ENCODE measurements around the gene LRRC14B. TPM values are rescaled to one million over a fixed set of nuclear protein-coding genes. Genes with fewer than 3 reads are reported as not detected.

Gene LRRC14B
- total RNA-seq, 1 donor from 2014 or later = not detected

DNA sequence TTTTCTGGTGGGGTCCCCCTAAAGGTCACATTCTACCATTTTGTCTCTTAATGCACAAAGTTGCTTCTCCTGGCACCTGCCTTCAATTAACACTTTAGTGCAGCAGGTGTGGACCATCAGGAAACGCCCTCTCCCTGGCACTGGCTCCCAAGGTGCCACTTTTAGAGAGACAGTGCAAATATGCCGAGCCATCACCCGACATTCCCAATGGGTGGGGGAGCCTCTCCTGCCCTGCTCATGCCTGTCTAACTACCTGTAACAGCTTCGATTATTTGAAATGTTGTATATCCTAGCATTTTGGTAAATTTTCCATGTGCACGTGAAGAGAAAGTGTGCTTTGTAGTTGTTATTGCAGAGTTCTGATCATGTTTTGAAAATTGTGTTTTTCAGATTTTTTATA is 13.2 kb upstream of the LRRC14B start:
- H3K27ac ChIP-seq = no peak overlapping the region
- ATAC-seq (no peak), DNase-seq (no peak)
- intact Hi-C loops (cut with DNase I) = no loop called here
- TF ChIP-seq, protein P1, sequence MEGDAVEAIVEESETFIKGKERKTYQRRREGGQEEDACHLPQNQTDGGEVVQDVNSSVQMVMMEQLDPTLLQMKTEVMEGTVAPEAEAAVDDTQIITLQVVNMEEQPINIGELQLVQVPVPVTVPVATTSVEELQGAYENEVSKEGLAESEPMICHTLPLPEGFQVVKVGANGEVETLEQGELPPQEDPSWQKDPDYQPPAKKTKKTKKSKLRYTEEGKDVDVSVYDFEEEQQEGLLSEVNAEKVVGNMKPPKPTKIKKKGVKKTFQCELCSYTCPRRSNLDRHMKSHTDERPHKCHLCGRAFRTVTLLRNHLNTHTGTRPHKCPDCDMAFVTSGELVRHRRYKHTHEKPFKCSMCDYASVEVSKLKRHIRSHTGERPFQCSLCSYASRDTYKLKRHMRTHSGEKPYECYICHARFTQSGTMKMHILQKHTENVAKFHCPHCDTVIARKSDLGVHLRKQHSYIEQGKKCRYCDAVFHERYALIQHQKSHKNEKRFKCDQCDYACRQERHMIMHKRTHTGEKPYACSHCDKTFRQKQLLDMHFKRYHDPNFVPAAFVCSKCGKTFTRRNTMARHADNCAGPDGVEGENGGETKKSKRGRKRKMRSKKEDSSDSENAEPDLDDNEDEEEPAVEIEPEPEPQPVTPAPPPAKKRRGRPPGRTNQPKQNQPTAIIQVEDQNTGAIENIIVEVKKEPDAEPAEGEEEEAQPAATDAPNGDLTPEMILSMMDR (IDR thresholded peaks at IDR 0.05) = no peak
- no peaks in the 10 kb centered on the region for H3K27me3 ChIP-seq
- no peaks in the 10 kb centered on the region for H3K36me3 ChIP-seq
- H3K4me1 ChIP-seq = peaks cover 4% of the 10 kb centered on the region
- no peak overlapping the region for H3K4me3 ChIP-seq
- no peaks in the 10 kb centered on the region for H3K9me3 ChIP-seq

DNA sequence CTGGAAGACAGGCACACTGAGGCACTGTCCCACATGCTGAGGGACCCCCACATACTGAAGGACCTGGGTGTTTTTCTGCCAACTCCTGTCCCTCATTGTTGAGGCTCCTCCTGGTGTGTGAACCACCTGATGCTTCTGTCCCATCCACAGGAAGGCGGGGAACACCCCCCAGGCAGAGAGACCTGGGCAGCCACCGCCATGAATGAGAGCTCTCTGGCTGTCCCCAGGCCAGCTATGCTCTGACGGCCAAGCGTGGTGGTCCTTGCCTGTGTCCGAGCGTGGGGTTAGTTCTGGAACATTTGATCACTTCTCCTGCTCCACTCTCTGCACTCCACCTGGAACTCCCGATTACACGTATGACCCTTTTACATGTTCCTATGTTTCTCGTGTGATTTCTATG is 11.9 kb upstream of the LRRC14B start:
- ATAC-seq (no peak), DNase-seq (no peak)
- intact Hi-C loops (cut with DNase I) = no loop called here
- H3K36me3 ChIP-seq = no peaks in the 10 kb centered on the region
- H3K4me1 ChIP-seq = peaks cover 6% of the 10 kb centered on the region
- H3K27me3 ChIP-seq = no peaks in the 10 kb centered on the region
- H3K9me3 ChIP-seq = no peaks in the 10 kb centered on the region
- TF ChIP-seq, protein P1 (IDR thresholded peaks at IDR 0.05) = no peak
- no peak overlapping the region for H3K4me3 ChIP-seq
- no peak overlapping the region for H3K27ac ChIP-seq

DNA sequence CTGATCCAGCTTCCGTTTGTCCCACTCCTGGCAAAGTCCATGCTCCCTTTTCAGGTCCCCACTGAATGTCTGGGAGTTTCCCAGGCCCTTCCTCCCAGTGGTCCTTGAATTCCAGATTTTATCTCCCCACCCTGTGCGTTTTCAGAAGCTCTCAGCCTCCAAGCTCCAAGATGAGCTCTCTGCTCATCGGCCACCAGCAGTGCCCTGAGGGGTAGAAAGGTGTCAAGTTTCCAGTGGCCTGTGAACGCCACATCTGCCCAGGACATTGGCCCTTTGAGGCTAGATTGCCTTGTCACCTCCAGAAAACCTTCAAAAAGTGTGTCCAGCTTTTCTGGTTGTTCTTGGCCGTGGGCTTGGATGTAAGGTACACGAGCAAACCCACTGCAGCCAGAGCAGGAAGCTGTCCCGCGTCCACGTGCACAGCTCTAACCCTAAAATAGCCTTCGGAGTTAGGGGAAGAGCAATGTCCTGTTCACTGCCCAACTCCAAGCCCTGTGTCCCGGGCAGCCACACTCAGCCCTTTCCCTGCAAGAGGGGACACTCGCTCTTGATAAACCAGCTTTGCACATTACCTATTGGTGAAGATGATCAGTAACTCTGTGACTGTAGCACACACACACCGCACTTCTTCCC is 10.9 kb upstream of the LRRC14B start:
- DNase-seq (no peak), ATAC-seq (no peak)
- Histone ChIP-seq H3K9me3 (no peaks in the 10 kb centered on the region), H3K4me3 (no peak overlapping the region), H3K27ac (no peak overlapping the region), H3K27me3 (no peaks in the 10 kb centered on the region), H3K4me1 (peaks cover 6% of the 10 kb centered on the region), H3K36me3 (no peaks in the 10 kb centered on the region)
- intact Hi-C loops (cut with DNase I) = no loop called here
- TF ChIP-seq, protein P1 (IDR thresholded peaks at IDR 0.05) = no peak

DNA sequence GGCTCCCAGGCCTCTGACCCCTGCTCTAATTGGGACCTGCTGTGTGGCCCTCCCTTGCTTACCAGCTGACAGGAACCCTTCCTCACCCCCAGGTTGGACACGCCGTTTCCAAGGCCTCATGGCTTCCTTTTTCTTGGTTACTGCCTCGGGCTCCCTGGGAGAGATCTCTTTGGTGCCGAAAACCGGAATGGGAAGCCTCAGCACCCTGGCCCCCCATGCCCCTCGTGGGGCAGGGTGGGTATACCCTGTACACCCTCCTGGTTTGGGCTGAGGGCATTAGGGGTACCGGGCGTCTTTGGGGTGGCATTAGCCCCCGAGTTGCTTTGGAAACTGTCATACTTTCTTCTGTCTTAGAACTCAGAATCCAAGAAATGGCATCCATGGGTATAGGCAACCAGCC is 10.1 kb upstream of the LRRC14B start:
- intact Hi-C loops (cut with DNase I) = no loop called here
- TF ChIP-seq, protein P1 (IDR thresholded peaks at IDR 0.05) = no peak
- Histone ChIP-seq H3K4me3 (no peak overlapping the region), H3K27me3 (no peaks in the 10 kb centered on the region), H3K9me3 (no peaks in the 10 kb centered on the region), H3K4me1 (peaks cover 6% of the 10 kb centered on the region), H3K36me3 (no peaks in the 10 kb centered on the region), H3K27ac (no peak overlapping the region)
- DNase-seq (no peak), ATAC-seq (no peak)

DNA sequence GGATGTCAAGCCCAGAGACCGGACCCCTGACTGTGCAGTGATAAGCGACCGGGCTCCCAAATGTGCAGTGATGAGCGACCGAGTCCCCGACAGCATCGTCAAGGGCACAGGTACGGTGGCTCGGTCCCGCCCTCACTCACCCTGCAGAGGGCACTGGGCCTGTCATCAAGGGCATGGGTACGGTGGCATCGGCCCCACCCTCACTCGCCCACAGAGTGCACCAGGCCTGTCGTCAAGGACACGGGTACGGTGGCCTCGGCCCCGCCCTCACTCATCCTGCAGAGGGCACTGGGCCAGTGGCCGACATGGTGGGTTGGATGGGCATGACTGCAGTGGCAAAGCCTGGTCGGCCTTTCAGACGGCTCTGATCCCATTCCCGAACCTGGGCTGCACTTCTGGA is 9.7 kb upstream of the LRRC14B start:
- no peak overlapping the region for H3K4me3 ChIP-seq
- H3K27me3 ChIP-seq = no peaks in the 10 kb centered on the region
- H3K27ac ChIP-seq = no peak overlapping the region
- no peaks in the 10 kb centered on the region for H3K9me3 ChIP-seq
- DNase-seq = no peak
- intact Hi-C loops (cut with DNase I) = no loop called here
- H3K36me3 ChIP-seq = no peaks in the 10 kb centered on the region
- peak; percentile 14 for ATAC-seq
- TF ChIP-seq, protein P1 (IDR thresholded peaks at IDR 0.05) = no peak
- peaks cover 6% of the 10 kb centered on the region for H3K4me1 ChIP-seq

DNA sequence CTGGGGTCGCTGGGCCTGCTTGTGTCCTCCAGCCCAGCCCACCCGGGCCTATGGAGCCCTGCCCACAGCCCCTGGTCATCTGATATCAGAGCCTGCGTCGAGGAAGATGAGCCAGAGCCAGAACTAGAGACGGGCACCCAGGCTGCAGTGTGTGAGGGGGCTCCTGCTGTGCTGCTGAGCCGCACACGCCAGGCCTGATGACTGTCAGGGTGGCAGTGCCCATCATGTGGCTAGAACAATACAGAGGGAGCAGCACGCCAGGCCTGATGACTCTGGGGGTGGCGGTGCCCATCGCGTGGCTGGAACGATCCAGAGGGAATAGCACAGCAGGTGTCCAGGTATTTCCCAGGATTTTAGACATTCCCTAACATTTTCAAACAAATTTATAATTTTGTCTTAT is 9.2 kb upstream of the LRRC14B start:
- DNase-seq (no peak), ATAC-seq (no peak)
- Histone ChIP-seq H3K36me3 (no peaks in the 10 kb centered on the region), H3K27me3 (no peaks in the 10 kb centered on the region), H3K27ac (no peak overlapping the region), H3K4me1 (peaks cover 6% of the 10 kb centered on the region), H3K9me3 (no peaks in the 10 kb centered on the region), H3K4me3 (no peak overlapping the region)
- intact Hi-C loops (cut with DNase I) = no loop called here
- TF ChIP-seq, protein P1 (IDR thresholded peaks at IDR 0.05) = no peak

All from upper lobe of right lung (tissue), 1 donor.